Urinary bladder (tissue), 4 donors: ENCODE data around the gene POGLUT3. TPM values are rescaled to one million over a fixed set of nuclear protein-coding genes. Genes with fewer than 3 reads are reported as not detected.

ENCODE experiments used
- DNase-seq: peaks from one replicate; pipeline ENCODE4 v3.0.0-alpha.2; 2015; ENCODE audit errors: extremely low spot score
- H3K27ac ChIP-seq: one replicate; pipeline ENCODE4 v1.5.1; 2013; ENCODE audit warnings: low read depth, mild to moderate bottlenecking, moderate library complexity
- H3K36me3 ChIP-seq: one replicate; pipeline ENCODE4 v1.6.1; 2013; ENCODE audit warnings: mild to moderate bottlenecking, moderate library complexity; ENCODE audit not compliant: insufficient read depth
- H3K4me1 ChIP-seq: one replicate; pipeline ENCODE4 v1.6.1; 2013; ENCODE audit warnings: mild to moderate bottlenecking, moderate library complexity; ENCODE audit not compliant: insufficient read depth
- H3K4me3 ChIP-seq: one replicate; pipeline ENCODE4 v1.5.1; 2013; ENCODE audit warnings: low read depth, low read length
- WGBS: extraction: QIAGEN DNeasy Blood & Tissue Kit; methylation state at CpG from one replicate; pipeline ENCODE4 v1.1.7; 2013; 5-methylcytosine and 5-hydroxymethylcytosine counted together
- polyA plus RNA-seq: library from polyadenylated mRNA; stranded (reverse); fragments of 200-250 nt; gene quantifications from one replicate; pipeline ENCODE4 v1.2.3, GENCODE V29; 2013
- total RNA-seq: library from RNA; depleted of rRNA; stranded (reverse); fragments of >200 nt; gene quantifications from one replicate; pipeline ENCODE4 v1.2.3, GENCODE V29; 2014
- donor health status: healthy with polysubstance abuse.
- donor health status: healthy.

POGLUT3 gene
- total RNA-seq, result 104 TPM
- polyA plus RNA-seq, result 29.6 TPM

GRCh38 chr11:108498046-108498815 is at the start of gene POGLUT3:
Gene POGLUT3 (minus strand): TSS chr11:108498384. CDS start chr11:108498366, 18 bp downstream.
- H3K27ac ChIP-seq, result peak within 1 kb of the TSS; percentile 97
- no peaks in the 10 kb centered on the region for H3K4me1 ChIP-seq
- H3K36me3 ChIP-seq, result no peaks in the 10 kb centered on the region
- peak; percentile 7 for DNase-seq
- H3K4me3 ChIP-seq, result peak within 1 kb of the TSS; percentile 63
- WGBS, result under 1% methylated on average over 84 of the region's 84 CpGs

GRCh38 chr11:108545909-108546501 is 47.8 kb upstream of the POGLUT3 start:
- 82% methylated on average over 5 of the region's 5 CpGs for WGBS
- no peak overlapping the region for H3K4me3 ChIP-seq
- no peaks in the 10 kb centered on the region for H3K36me3 ChIP-seq
- no peak overlapping the region for H3K27ac ChIP-seq
- H3K4me1 ChIP-seq, result no peaks in the 10 kb centered on the region
- DNase-seq, result no peak

- no peak overlapping the region for H3K4me3 ChIP-seq
- no peak overlapping the region for H3K27ac ChIP-seq
- no peaks in the 10 kb centered on the region for H3K36me3 ChIP-seq
- H3K4me1 ChIP-seq, result no peaks in the 10 kb centered on the region
- DNase-seq, result no peak
- 73% methylated on average over 5 of the region's 5 CpGs for WGBS
These were observed 45.3 kb upstream of the POGLUT3 start for GRCh38 chr11:108543316-108543964.

- no peak for DNase-seq
- H3K36me3 ChIP-seq, result no peaks in the 10 kb centered on the region
- H3K27ac ChIP-seq, result no peak overlapping the region
- H3K4me1 ChIP-seq, result no peaks in the 10 kb centered on the region
- no peak overlapping the region for H3K4me3 ChIP-seq
These were observed 43.3 kb upstream of the POGLUT3 start for GRCh38 chr11:108541531-108541930.

- no peak for DNase-seq
- Histone ChIP-seq H3K36me3 (no peaks in the 10 kb centered on the region), H3K4me1 (no peaks in the 10 kb centered on the region), H3K4me3 (no peak overlapping the region), H3K27ac (no peak overlapping the region)
- 71% methylated on average over 4 of the region's 4 CpGs for WGBS
These were observed 40.3 kb upstream of the POGLUT3 start for GRCh38 chr11:108538502-108538901.

- Histone ChIP-seq H3K36me3 (no peaks in the 10 kb centered on the region), H3K27ac (no peak overlapping the region), H3K4me3 (no peak overlapping the region), H3K4me1 (no peaks in the 10 kb centered on the region)
- WGBS, result 35% methylated on average over 8 of the region's 8 CpGs
- DNase-seq, result no peak
These were observed 39.8 kb upstream of the POGLUT3 start for GRCh38 chr11:108538022-108538424.

- WGBS, result 84% methylated on average over 5 of the region's 5 CpGs
- Histone ChIP-seq H3K4me3 (no peak overlapping the region), H3K27ac (no peak overlapping the region), H3K36me3 (no peaks in the 10 kb centered on the region), H3K4me1 (no peaks in the 10 kb centered on the region)
- DNase-seq, result no peak
These were observed 38.6 kb upstream of the POGLUT3 start for GRCh38 chr11:108536783-108537182.

GRCh38 chr11:108535384-108535955 is 37.3 kb upstream of the POGLUT3 start:
- DNase-seq, result no peak
- 81% methylated on average over 6 of the region's 6 CpGs for WGBS
- Histone ChIP-seq H3K27ac (no peak overlapping the region), H3K4me3 (no peak overlapping the region), H3K4me1 (no peaks in the 10 kb centered on the region), H3K36me3 (no peaks in the 10 kb centered on the region)

GRCh38 chr11:108534274-108534882 is 36.2 kb upstream of the POGLUT3 start:
- H3K27ac ChIP-seq, result no peak overlapping the region
- H3K4me3 ChIP-seq, result no peak overlapping the region
- H3K36me3 ChIP-seq, result no peaks in the 10 kb centered on the region

GRCh38 chr11:108530426-108530825 is 32.2 kb upstream of the POGLUT3 start:
- no peak for DNase-seq
- Histone ChIP-seq H3K27ac (no peak overlapping the region), H3K36me3 (no peaks in the 10 kb centered on the region), H3K4me3 (no peak overlapping the region), H3K4me1 (no peaks in the 10 kb centered on the region)
- WGBS, result 96% methylated on average over 5 of the region's 5 CpGs

More at GRCh38 chr11:108534274-108534882, 36.2 kb upstream of the POGLUT3 start:
- no peak for DNase-seq
- WGBS, result 69% methylated on average over 2 of the region's 2 CpGs
- no peaks in the 10 kb centered on the region for H3K4me1 ChIP-seq

- H3K27ac ChIP-seq, result no peak overlapping the region
- H3K4me3 ChIP-seq, result no peak overlapping the region
- 70% methylated on average over 6 of the region's 6 CpGs for WGBS
- H3K36me3 ChIP-seq, result no peaks in the 10 kb centered on the region
- no peaks in the 10 kb centered on the region for H3K4me1 ChIP-seq
- no peak for DNase-seq
These were observed 29.2 kb upstream of the POGLUT3 start for GRCh38 chr11:108527382-108527781.

GRCh38 chr11:108525161-108525560 is 27.0 kb upstream of the POGLUT3 start:
- no peaks in the 10 kb centered on the region for H3K36me3 ChIP-seq
- H3K27ac ChIP-seq, result no peak overlapping the region
- no peaks in the 10 kb centered on the region for H3K4me1 ChIP-seq
- no peak for DNase-seq
- 93% methylated on average over 1 of the region's 1 CpG for WGBS
- H3K4me3 ChIP-seq, result no peak overlapping the region

GRCh38 chr11:108524422-108524821 is 26.2 kb upstream of the POGLUT3 start:
- H3K36me3 ChIP-seq, result no peaks in the 10 kb centered on the region
- no peak overlapping the region for H3K27ac ChIP-seq

More at GRCh38 chr11:108524422-108524821, 26.2 kb upstream of the POGLUT3 start:
- no peak overlapping the region for H3K4me3 ChIP-seq
- DNase-seq, result no peak
- no peaks in the 10 kb centered on the region for H3K4me1 ChIP-seq
